ENCODE measurements around the gene CCDC30.
A peak's percentile ranks its signal among the peaks of the same experiment; 100 is the strongest.
"Not testable (repeated sequence)": the region's sequence is repeated elsewhere in the genome, so short reads cannot be mapped to it uniquely, and the experiment has no call there.

Gene CCDC30

DNA sequence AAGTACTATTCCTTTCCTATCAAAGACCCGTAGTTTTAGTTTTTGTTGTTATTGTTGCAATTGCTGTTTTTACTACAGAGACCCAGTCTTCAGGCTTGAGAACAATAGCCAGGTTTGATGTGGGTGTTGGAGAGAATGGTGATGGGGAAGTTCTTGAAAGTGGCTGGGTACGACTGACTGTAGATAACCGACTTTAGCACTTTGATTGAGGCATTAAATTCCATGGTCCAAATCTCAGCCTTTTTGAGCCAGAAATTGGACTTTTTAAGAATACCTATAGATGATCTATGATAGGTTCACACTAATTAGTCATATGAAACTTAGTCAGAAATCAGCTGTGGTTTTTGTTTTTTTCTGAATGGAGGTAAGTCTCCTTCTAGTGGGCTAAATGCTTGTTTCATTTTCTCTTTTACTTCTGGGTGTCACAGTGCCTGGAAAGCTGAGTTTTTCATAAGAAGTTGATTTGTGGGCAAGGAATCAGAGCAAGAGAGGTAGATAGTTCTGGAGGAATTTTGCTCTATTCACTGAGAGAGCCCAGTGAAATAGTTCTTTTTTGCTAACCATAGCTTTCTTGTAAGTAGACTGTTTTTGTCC is 197.9 kb downstream of the CCDC30 start:
- no peak for DNase-seq

DNA sequence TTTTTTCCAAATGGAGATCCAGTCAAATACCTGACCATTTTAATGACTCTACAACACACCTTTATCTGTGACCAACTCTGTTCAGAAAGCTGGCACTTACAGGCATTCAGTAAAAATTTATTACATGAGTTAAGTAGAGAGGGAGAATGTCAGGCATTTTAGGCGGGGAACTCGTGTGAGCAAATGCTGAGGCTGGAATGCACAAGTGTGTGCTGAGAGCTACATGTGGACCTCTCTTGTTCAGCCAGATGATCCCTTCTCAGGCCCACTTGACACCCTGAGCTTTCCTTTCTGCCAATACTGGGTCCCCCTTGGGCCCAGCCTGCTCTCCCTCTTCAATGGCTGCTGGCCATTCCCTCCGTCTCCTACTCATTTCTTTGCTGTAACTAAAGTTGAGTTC is 206.8 kb downstream of the CCDC30 start:
- no peak for DNase-seq

DNA sequence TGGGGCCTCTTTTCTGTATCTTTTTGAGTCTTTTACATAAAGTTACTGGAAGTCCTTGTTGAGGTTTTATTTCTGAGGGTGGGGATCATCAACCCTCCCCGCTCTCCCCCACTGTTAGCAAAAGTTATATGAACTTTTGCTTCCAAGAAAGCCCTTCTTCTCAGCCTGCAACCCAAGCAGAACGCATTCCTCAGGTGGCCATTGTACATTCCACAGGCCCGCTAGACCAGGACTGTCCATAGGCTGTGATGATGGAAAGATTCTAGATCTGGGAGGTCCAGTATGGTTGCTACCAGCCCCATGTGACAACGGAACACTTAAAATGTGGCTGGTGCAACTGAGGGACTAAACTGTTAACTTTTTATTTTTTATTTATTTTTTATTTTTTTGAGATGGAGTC is 207.3 kb downstream of the CCDC30 start:
- DNase-seq = no peak

DNA sequence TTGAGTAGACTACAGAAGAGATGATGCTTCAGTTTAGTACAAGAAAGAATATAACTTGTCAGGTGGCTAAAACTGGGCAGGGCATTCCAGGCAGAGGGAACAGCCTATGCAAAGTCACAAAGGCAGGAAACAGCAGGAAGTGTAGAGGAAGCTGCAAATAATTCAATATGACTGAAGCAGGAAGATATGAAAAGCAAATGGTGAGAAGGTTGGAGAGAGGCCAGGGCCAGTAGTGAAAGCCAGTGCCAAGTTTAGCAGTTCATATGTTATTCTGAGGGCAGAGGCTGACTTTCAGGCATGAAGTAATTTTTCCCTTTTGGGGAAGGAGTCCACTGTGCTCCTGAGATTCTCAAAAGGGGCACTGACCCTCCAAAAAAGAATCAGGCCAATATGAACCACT is 211.1 kb downstream of the CCDC30 start:
- DNase-seq = no peak

DNA sequence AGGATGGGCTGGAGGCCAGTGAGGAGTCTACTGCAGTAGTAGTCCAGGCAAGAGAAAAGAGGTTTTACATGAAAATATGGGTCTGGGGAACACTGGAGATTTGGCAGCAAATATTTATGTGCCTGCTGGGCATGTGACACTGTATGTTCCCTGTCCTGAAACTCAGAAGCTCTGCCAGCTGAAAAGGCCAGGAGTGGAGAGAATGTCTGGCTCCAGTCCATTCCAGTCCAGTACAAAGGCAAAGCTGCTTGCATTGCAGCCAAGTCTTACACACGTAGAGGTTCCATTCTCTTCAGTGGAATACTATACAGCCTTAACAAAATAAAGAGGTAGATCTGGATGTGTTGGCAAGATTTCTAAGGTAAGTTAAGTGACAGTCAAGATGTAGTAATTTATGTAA is 211.6 kb downstream of the CCDC30 start:
- DNase-seq = no peak

DNA sequence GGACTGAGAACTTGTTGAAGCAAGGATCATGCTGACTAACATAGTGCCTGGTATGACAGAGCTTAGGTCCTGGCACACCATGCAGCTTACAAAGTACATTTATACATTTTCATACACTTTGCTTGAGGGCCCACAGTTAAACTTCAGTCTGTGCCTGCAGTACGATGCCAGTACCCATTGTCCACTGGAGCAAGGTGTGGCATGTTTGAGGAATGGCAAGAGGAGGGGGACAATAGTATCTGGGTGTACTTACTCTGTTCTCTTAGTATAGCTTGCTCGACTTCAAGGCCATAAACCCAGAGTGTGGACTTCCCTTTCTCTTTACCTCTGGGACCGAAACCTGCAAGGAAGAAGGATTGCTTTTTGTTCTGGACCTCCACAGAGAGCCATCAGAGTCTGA is 212.4 kb downstream of the CCDC30 start:
- DNase-seq = no peak

DNA sequence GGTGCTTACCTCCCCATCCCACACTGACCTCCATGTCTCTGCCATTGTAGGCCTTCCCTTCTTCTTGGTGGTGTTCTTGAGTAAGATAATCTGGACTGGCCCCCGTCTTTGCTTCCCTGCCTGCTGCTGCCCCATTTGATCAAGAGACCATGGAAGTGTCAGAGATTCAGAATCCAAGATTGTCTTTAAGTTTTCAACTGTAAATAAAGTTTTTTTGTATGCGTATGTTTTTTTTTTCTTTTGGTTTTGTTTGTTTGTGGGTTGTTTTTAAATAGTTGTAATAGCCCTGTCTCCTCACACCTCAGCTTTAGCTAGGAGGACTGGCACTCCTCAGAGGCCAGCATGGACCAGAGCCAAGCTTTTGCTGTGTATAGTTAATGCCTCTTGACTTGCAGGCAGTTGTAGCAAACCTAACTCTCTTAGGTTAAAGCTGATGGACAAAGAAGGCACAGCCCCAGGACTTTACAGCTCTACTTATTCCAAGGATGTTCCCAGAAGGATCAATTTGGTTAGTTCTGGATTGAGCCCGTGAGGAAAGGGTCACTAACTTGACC is 213.5 kb downstream of the CCDC30 start:
- DNase-seq = no peak

DNA sequence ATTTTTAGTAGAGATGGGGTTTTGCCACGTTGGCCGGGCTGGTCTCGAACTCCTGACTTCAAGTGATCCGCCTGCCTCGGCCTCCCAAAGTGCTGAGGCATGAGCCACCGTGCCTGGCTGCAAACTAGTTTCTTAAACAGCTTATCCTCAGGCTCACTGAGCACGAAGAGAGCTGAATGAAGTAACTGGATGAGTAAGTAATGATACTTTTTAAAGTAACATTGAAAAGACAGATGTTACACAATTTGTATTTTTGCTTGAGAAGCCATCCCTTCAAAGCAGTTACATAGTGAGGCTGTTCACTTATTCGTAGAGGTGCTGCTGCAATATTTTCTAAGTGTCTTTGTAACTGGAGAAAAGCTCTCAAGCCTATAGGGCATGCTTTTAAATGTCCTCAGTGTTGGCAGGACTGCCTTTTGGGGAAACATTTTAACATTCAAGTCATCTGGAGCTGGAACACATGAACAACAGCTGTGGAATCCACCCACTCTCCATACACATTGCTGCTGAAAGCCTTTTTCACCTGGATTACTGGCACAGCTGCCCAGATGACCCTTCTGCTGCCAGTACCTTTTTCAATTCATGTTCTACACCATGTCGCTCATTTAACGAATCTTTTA is 216.4 kb downstream of the CCDC30 start:
- no peak for DNase-seq

DNA sequence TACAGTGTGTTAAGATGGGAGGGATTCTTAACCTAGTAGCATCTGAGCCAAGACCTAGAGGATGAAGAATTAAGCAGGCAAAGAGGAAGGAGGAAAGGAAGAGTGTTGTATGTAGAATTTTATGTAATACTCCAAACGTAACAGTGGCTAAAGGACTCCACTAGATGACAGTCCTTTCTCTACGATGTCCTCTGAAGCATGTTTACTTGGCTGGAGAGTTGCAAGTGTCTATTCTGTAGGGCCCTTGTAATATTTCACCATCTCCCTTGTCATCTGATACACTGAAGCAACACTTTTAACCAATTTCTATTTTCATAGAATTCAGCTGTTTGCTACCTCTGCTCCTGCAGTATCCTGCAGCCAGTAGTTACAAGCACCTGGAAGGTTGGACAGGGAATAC is 217.0 kb downstream of the CCDC30 start:
- DNase-seq = no peak

DNA sequence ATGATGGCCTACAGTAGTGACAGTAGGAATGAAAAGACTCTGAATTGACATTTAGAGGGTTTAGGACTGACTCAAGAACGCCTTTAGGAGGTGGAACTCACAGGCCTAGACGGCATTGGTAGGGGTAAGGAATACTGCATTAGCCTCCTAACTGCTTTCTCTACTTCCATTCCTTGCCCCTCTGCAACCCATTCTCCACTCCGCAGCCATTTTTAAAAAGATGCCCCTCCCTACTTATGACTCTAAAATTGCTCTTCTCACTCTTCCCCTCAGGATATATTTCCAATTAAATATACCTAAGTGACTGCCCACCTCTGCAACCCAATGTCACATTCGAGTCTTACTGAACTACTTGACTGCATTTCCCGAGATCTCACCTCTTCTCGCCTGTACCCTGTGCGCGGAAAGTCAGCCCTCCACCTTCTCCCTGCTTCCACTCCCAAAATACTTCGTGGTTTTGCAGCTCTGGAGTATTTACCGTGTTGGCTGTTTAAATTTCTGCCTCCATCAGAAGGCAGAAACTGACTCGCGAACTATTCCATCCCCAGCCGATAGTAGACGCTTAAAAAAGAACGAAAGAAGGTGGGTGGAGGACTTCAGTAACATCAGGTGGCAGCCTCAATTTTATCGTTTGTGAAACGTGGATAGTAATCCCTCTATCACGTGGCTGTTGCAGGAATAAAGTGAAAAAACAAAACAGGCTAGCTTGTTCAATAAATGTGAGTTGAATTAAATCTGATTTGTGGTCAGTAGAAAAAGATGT is 218.0 kb downstream of the CCDC30 start:
- DNase-seq = no peak

DNA sequence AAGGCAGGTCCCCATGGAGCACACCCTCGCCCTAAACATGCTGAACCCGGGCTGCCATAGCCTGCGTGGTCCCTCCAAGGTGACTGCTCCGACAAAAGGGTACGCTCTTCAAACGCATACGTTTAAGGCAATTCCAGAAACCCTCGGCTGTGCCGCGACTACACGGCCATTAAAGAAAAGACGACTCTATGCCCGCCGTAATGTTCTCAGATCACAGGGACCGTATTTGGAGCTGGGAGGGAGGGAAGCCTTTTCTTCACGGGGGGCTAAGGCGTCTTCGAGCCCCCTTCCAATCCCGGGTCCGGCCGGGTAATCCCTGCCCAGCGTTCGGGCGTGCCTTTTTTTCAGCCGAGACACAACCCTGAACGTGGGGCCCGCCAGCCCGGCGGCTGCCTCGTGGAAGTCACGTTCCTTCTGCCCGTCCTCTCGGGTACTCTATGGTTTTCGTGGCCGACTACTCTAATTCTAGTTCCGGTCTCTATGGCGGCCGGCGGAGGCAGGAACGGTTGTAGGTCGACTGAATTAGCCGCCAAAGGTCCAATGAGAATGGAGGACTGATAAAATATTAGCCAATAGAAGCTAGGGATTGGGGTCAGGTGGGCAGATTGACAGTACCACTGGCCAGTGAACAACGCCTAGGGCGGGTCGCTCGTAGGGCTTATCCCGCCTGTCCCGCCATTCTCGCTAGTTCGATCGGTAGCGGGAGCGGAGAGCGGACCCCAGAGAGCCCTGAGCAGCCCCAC is 218.8 kb downstream of the CCDC30 start, which contains the start of gene YBX1:
TSS of gene YBX1 (plus strand) at position 678 of the 743 bp plus-strand sequence. CDS start 148 bp downstream, outside the sequence.
- DNase-seq = peak; percentile 100

DNA sequence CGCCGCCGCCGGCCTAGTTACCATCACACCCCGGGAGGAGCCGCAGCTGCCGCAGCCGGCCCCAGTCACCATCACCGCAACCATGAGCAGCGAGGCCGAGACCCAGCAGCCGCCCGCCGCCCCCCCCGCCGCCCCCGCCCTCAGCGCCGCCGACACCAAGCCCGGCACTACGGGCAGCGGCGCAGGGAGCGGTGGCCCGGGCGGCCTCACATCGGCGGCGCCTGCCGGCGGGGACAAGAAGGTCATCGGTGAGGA is 219.3 kb downstream of the CCDC30 start:
- not testable (repeated sequence) for DNase-seq

DNA sequence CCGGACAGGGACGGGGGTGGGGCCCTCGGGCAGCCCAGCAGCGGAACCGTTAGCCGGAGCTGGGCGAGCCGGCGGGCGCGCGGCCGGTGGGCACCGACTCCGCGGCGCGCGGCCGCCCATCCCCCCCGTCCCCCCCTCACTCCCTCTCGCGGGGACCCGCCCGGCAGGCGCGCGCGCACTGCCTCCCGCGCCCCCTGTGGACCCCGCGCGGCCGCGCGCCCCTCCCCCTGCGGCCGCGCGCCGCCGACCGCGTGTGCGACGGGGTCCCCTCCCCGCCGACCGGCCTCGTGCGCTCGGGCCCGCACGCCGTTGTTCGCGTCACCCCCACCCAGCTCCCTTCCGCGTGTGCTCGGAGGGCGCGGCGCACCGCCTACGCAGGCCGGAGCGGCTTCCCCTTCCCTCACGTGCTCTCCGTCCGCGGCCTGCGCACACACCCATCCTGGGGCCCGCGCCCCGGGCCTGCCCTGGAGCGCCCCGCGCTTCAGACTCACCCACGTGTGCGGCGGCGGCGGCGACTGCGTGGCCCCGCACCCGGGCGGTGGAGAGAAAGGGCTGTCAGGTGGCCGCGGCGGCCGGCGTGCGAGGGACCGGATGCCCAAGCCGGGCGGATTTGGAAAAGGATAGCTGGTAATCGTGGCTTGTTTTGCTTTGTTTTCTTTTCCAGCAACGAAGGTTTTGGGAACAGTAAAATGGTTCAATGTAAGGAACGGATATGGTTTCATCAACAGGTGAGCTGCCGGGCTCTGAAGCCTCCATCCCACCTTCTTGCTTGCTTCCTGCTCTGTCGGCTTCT is 219.8 kb downstream of the CCDC30 start:
- peak; percentile 76 for DNase-seq

DNA sequence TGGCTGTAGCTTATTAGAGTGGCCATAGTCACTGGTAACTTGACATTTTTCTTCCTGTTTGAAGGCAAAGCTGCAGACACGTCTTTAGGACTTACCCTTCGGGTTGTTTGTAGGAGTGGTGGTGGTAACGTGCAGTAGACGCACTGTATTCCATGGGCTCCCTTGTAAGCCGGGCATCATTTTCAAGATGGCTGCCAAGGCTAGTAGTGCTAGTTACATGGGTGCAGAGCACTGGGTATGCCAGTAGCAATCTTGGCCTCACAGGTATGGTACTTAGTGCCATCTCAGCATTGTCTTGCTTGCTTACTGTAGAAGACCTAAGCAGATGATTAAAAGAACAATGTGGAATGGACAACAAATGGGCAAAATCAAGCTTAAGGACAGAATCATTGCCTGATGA is 221.1 kb downstream of the CCDC30 start:
- no peak for DNase-seq

DNA sequence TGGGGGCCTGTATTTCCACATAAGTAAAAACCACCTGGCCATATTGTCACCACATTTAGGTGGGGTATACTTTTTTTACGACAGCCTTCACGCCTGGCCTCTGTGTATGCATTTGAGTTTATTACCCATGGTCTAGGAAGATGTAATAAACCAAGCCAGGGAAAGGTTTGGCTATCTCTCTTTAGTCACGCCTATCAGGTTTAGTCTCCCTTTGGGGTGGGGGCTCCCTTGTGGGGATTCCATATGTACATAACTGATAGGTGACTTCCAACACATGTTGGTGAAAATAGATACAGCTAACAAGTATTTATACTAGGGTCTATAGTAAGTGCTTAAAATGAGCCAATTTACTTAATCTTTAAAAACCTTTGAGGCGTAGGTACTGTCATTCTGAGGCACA is 223.3 kb downstream of the CCDC30 start:
- no peak for DNase-seq

DNA sequence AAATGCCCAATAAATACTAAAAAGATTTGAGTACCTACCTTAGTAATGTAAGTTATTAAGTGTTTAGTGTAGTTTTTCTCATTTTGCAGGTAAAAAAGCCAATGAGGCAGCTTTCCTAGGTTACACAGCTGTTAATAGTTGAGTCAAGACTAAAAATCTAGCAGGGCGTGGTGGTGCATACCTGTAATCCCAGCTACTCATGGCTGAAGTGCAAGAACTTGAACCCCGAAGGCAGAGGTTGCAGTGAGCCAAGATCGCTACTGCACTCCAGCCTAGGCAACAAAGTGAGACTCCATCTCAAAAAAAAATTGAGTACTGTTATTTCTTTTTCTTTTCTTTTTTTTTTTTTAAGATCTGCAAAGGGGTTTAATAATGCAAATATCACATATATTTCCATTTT is 226.8 kb downstream of the CCDC30 start:
- no peak for DNase-seq

DNA sequence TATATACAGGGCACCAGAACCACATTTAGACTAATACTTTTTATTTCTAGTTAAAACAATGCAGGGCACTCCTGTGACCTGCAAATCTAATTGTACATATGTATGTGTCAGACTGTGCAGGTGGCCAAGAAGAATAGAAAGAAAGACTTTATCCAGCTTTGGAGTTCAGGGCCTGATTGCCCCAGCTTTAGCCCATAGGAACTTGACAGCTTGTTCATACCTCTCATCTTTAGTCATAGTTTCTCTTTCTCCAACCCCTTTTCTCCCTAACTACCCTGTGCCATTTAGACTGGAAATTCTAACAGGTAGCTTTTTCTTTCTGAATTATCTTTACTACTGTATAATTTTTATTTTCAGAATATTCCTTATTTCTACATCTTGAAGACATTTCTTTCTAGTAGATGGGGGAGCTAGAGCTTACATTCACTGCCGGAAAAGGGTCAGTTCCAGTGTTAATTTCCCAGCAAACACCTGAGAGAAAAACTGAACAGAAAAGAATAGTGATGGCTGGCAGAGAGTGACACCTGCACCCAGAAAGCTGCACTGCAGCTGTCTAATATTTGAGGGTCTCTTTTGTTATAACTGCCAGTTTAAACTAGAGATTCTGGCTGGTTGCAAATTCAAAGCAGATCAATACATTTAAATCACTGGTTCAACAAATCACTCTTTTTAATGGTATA is 227.5 kb downstream of the CCDC30 start:
- DNase-seq = no peak

DNA sequence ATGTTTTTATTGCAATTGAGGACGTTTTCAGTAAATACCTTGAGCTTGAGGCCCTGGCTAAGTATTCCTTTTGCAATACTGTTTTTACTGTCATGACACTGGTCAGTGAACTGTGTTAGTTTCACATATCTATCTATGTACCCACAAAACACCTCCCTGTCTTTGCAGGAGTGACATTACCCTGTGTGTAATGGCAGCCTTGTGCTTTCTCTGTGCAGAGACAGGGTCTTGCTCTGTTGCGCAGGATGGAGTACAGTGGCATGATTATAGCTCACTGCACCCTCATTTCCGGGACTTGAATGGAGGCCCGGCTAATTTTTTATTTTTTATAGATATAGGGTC is 228.0 kb downstream of the CCDC30 start:
- no peak for DNase-seq

DNA sequence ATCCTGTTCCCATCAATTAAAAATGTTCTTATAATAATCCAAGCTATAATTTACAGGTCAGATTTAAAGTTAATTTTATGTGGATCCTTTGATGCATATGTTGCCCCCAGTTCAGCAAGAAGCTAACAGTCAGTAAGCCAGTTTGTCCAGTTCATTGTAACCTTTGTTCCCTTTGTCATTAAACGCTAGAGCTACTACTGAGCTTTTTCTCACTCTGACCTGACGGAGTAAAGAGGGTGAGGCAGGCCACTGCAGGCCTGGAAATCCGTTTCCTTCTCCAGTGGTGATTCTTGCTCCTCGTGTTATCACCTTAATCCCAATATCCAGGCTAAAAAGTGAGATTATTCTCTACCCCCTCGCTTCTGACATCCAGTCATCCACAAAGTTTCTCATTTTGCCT is 229.4 kb downstream of the CCDC30 start:
- no peak for DNase-seq

DNA sequence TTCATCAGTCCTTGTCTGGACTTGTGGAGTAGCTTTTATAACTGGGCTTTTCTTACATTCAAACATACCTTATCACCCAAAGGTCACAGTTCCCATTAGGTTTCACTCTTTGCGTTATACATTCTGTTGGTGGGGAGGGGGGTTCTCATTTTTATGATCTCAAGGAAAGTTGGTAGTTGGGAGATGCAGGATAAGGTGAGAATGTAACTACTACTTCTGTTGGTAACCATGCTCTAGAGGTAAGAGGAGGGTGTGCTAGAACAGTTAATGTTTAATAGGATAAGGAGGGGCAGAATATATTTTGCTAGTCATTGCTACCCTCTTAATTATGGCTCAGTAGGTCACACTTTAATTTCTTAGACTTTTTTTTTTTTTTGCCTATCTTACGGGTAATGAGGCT is 229.8 kb downstream of the CCDC30 start:
- DNase-seq = no peak

DNA sequence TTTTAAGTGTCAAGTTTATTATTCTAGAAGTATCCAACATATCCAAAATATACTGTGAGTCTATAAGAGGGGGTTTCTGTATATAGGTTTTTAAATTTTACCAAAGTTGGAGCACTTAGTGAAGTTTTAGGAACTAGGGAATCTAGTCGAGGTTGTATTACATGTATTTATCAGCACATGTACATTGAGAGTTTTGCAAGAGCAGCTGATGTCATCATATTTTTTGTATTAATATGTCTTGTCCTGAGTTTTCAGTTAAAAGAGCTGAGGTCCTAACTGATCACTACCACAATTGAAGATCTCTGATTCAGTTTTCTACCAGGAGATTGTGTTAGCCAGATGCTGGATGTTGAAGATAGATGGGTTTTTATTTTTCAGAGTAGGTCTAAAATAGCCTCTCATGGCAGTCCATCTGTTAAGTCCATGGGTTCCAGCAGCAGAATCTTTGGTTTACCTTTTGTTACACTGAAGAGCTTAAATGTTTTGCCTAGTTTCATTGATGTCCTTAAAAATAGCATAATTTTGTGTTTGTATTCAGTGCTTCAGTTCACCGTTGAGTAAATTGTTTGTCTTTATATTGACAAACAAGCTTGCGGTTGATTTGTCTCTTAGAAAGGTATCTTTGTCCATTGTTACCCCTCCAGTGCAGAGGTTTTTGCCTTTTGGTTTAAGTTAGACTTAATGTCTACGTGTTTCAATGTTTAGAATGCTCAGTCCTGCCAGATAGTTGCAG is 235.2 kb downstream of the CCDC30 start:
- no peak for DNase-seq

DNA sequence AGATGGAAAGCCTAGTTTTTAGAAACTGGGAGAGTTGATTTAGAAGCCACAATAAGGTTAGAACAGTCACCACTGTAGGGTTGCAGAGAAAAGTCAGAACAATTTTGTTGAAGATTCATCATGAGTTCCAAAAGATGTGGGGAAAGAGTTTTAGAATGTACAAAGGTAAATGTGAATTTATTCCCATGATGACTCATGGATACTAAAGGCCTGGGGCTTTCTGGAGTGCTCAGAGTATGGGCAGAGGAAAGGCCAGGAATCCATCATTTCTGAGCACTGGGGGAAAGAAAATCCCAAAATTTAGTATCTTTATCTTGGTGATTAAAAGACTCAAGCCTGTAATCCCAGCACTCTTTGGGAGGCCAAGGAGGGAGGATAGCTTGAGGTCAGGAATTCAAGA is 236.9 kb downstream of the CCDC30 start:
- DNase-seq = no peak
